Tibial nerve (tissue), 4 donors: ENCODE measurements around the gene MRPS27. TPM values are rescaled to one million over a fixed set of nuclear protein-coding genes. Genes with fewer than 3 reads are reported as not detected.

Source experiments
- DNase-seq, 2 donors: peaks; one replicate each; pipeline ENCODE4 v3.0.0-alpha.2; 2019; ENCODE audit warnings: low spot score in 2 of 2
- H3K27ac ChIP-seq, 4 donors: fragments of 200-600 bp; sonication (generic) in 3 of 4; one replicate each; pipeline ENCODE4 v1.5.1; 2017 to 2019; ENCODE audit warnings: mild to moderate bottlenecking in 1 of 4
- H3K27me3 ChIP-seq, 2 donors: fragments of 200-600 bp; sonication (generic) in 1 of 2; one replicate each; pipeline versions ENCODE4 v1.5.1 to v1.6.0; 2017 to 2019
- H3K36me3 ChIP-seq, 3 donors: fragments of 200-600 bp; sonication (generic); one replicate each; pipeline ENCODE4 v1.5.1; 2018 to 2019
- H3K4me1 ChIP-seq, 4 donors: fragments of 200-600 bp; sonication (generic) in 3 of 4; one replicate each; pipeline ENCODE4 v1.5.1; 2017 to 2019
- H3K4me3 ChIP-seq, 4 donors: fragments of 200-600 bp; sonication (generic) in 3 of 4; one replicate each; pipeline ENCODE4 v1.5.1; 2017 to 2019; ENCODE audit warnings: mild to moderate bottlenecking in 1 of 4, moderate library complexity in 1 of 4
- H3K9me3 ChIP-seq, 4 donors: fragments of 200-600 bp; sonication (generic) in 3 of 4; one replicate each; pipeline ENCODE4 v1.5.1; 2017 to 2019
- EP300 ChIP-seq, 2 donors: sonication (generic); formaldehyde crosslinking; IDR thresholded peaks; one replicate each; pipeline ENCODE4 v1.6.1; 2017; ENCODE audit warnings: antibody characterized with exemption in 2 of 2, mild to moderate bottlenecking in 1 of 2
- POLR2A ChIP-seq, 2 donors: fragments of 450-650 bp; IDR thresholded peaks; one replicate each; pipeline ENCODE4 v1.6.1; 2017; ENCODE audit warnings: antibody characterized with exemption in 2 of 2, mild to moderate bottlenecking in 2 of 2, moderate library complexity in 2 of 2
- WGBS, 2 donors: methylation state at CpG; one replicate each; pipeline ENCODE4 v1.1.5; 2018; 5-methylcytosine and 5-hydroxymethylcytosine counted together
- total RNA-seq, 4 donors: library from RNA; depleted of rRNA; stranded (reverse); fragments of >200 nt; gene quantifications; one replicate each; pipeline ENCODE4 v1.1.0, GENCODE V29; 2016
- TF ChIP-seq, protein P1 (sequence below), 5 experiments: fragments of 200-600 bp in 3 of 5; fragments of 450-650 bp in 2 of 5; sonication (generic) in 3 of 5; IDR thresholded peaks; one replicate each; pipeline ENCODE4 v1.5.1; 2016 to 2019; ENCODE audit warnings: antibody characterized with exemption in 5 of 5, mild to moderate bottlenecking in 3 of 5, moderate library complexity in 2 of 5

Gene MRPS27
- total RNA-seq, 4 donors from 2014 or later = 44.4 to 59.0 (median 47.4) TPM

GRCh38 chr5:72358925-72359324 lies 38.9 kb upstream of the MRPS27 start:
- no peaks in the 10 kb centered on the region for H3K4me1 ChIP-seq
- H3K4me3 ChIP-seq = no peak overlapping the region
- H3K36me3 ChIP-seq = peaks cover 0 to 49% (median 0%) of the 10 kb centered on the region in 3 donors
- H3K9me3 ChIP-seq = no peaks in the 10 kb centered on the region
- DNase-seq = no peak
- H3K27me3 ChIP-seq = no peaks in the 10 kb centered on the region
- TF ChIP-seq, protein P1, sequence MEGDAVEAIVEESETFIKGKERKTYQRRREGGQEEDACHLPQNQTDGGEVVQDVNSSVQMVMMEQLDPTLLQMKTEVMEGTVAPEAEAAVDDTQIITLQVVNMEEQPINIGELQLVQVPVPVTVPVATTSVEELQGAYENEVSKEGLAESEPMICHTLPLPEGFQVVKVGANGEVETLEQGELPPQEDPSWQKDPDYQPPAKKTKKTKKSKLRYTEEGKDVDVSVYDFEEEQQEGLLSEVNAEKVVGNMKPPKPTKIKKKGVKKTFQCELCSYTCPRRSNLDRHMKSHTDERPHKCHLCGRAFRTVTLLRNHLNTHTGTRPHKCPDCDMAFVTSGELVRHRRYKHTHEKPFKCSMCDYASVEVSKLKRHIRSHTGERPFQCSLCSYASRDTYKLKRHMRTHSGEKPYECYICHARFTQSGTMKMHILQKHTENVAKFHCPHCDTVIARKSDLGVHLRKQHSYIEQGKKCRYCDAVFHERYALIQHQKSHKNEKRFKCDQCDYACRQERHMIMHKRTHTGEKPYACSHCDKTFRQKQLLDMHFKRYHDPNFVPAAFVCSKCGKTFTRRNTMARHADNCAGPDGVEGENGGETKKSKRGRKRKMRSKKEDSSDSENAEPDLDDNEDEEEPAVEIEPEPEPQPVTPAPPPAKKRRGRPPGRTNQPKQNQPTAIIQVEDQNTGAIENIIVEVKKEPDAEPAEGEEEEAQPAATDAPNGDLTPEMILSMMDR (IDR thresholded peaks at IDR 0.05) = no peak
- no peak for TF ChIP-seq POLR2A (IDR thresholded peaks at IDR 0.05)
- H3K27ac ChIP-seq = no peak overlapping the region

GRCh38 chr5:72356361-72356760 lies 36.3 kb upstream of the MRPS27 start:
- Histone ChIP-seq H3K27me3 (no peaks in the 10 kb centered on the region), H3K9me3 (no peaks in the 10 kb centered on the region), H3K36me3 (peaks cover 0 to 37% (median 0%) of the 10 kb centered on the region in 3 donors), H3K4me3 (no peak overlapping the region), H3K4me1 (no peaks in the 10 kb centered on the region), H3K27ac (no peak overlapping the region)
- 84 to 93% methylated on average over 1 of the region's 1 CpG for WGBS, 2 donors
- no peak for DNase-seq
- TF ChIP-seq EP300 (IDR thresholded peaks at IDR 0.05) (no peak), POLR2A (IDR thresholded peaks at IDR 0.05) (no peak)
- TF ChIP-seq, protein P1 (IDR thresholded peaks at IDR 0.05) = no peak

DNA sequence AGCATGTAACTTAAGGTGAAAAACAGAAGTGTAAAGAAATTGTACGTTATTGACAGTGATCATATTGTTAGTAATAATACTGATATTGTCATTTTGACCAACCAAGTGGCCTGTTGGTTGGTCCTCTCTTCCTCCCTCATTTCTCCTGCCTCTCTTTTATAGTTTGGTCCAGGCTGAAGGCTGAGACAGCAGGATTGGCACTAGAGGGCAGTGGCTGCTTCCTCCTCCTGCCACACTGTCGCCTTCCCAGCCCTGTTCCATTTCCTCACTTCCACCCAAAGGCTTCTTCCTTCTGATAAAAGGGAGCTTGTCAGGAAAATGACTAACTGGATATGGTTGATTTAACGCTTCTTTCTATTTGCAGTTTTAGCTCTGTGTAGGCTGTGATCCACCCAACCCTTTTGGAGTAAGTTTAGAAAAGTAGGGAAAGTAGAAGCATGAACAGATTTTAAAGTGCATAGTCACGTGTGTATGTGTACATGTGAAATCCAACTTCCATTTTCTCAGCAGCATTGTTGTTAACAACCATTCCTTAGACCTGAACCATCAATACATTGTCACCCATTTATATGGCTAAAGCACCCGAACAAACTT lies 35.8 kb upstream of the MRPS27 start:
- Histone ChIP-seq H3K4me3 (no peak overlapping the region), H3K36me3 (peaks cover 0 to 31% (median 0%) of the 10 kb centered on the region in 3 donors), H3K27ac (no peak overlapping the region), H3K4me1 (no peaks in the 10 kb centered on the region), H3K9me3 (no peaks in the 10 kb centered on the region), H3K27me3 (no peaks in the 10 kb centered on the region)
- TF ChIP-seq EP300 (IDR thresholded peaks at IDR 0.05) = no peak
- TF ChIP-seq, protein P1 (IDR thresholded peaks at IDR 0.05) = peak; percentile 23 to 42 (median 28)
- 62 to 66% methylated on average over 5 of the region's 5 CpGs for WGBS, 2 donors
- DNase-seq = no peak

DNA sequence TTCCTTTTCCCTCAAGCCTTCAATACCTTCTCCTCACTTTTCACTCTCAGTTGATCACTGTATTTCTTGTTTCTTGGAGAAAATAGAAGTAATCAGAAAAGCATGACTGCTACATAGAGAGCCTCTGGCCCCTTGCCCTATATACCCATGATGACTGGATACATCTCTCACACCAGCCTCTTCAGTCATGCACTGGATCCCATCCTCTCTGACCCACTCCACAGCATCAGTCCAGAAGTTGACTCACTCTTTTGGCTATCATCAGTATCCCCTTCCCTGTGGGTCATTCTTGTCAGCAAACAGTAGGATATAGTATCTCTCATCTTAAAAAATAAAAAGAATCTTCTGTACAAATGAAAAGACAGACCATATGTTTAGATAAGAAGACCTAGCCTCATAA lies 33.0 kb upstream of the MRPS27 start:
- Histone ChIP-seq H3K4me3 (no peak overlapping the region), H3K36me3 (peaks cover 0 to 8% (median 0%) of the 10 kb centered on the region in 3 donors), H3K27me3 (no peaks in the 10 kb centered on the region), H3K27ac (no peak overlapping the region), H3K4me1 (no peaks in the 10 kb centered on the region), H3K9me3 (no peaks in the 10 kb centered on the region)
- no peak for DNase-seq
- TF ChIP-seq EP300 (IDR thresholded peaks at IDR 0.05) = no peak
- TF ChIP-seq, protein P1 (IDR thresholded peaks at IDR 0.05) = no peak
- no peak for TF ChIP-seq POLR2A (IDR thresholded peaks at IDR 0.05)

GRCh38 chr5:72352616-72353015 lies 32.6 kb upstream of the MRPS27 start:
- WGBS, 2 donors = 95 to 96% methylated on average over 1 of the region's 1 CpG
- H3K27me3 ChIP-seq = no peaks in the 10 kb centered on the region
- peaks cover 0 to 11% (median 0%) of the 10 kb centered on the region in 3 donors for H3K36me3 ChIP-seq
- no peaks in the 10 kb centered on the region for H3K4me1 ChIP-seq
- TF ChIP-seq, protein P1 (IDR thresholded peaks at IDR 0.05) = no peak
- no peak for TF ChIP-seq POLR2A (IDR thresholded peaks at IDR 0.05)
- no peak overlapping the region for H3K27ac ChIP-seq
- no peak overlapping the region for H3K4me3 ChIP-seq
- no peak for DNase-seq
- H3K9me3 ChIP-seq = no peaks in the 10 kb centered on the region
